ENCODE data around the gene PREP. TPM values are rescaled to one million over a fixed set of nuclear protein-coding genes. Genes with fewer than 3 reads are reported as not detected.

PREP gene
- total RNA-seq, 1 donor from 2014 or later, result 52.9 TPM

DNA sequence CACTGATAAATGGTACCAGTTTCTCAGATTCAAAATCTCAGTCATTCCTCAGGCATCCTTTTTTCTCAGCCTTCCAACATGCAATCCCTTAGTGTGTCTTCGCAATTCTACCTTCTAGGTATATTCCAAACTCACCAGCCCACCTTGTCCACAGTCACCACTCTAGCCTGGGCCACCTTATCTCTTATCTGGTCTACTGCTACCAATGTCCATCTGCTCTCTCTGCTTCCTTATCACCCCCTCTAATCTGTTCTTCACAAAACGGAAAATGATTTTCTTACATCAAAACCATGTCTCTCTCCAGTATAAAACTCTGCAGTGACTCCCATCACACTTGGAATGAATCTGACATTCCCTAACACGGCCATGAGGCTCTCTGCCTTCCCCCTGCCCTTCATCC lies 91.9 kb downstream of the PREP start:
- H3K36me3 Mint-ChIP-seq (ENCODE audit: low read depth), result peaks cover 29% of the 10 kb centered on the region
- no peaks in the 10 kb centered on the region for H3K9me3 Mint-ChIP-seq
- no peak overlapping the region for H3K4me3 Mint-ChIP-seq (ENCODE audit: low read depth)

GRCh38 chr6:105310371-105310770 lies 92.5 kb downstream of the PREP start:
- no peak overlapping the region for H3K27ac Mint-ChIP-seq
- H3K9me3 Mint-ChIP-seq, result no peaks in the 10 kb centered on the region
- H3K36me3 Mint-ChIP-seq (ENCODE audit: low read depth), result peaks cover 25% of the 10 kb centered on the region
- no peak overlapping the region for H3K4me3 Mint-ChIP-seq (ENCODE audit: low read depth)
- no peak for DNase-seq (ENCODE audit: low spot score)
- H3K27me3 Mint-ChIP-seq (ENCODE audit: low read depth), result no peaks in the 10 kb centered on the region
- intact Hi-C loops (cut with micrococcal nuclease), result no loop called here
- H3K4me1 Mint-ChIP-seq (ENCODE audit: low read depth), result no peaks in the 10 kb centered on the region

More for the DNA sequence above, 91.9 kb downstream of the PREP start:
- no peaks in the 10 kb centered on the region for H3K4me1 Mint-ChIP-seq (ENCODE audit: low read depth)
- no peak overlapping the region for H3K27ac Mint-ChIP-seq
- intact Hi-C loops (cut with micrococcal nuclease), result no loop called here
- no peak for DNase-seq (ENCODE audit: low spot score)
- H3K27me3 Mint-ChIP-seq (ENCODE audit: low read depth), result no peaks in the 10 kb centered on the region

DNA sequence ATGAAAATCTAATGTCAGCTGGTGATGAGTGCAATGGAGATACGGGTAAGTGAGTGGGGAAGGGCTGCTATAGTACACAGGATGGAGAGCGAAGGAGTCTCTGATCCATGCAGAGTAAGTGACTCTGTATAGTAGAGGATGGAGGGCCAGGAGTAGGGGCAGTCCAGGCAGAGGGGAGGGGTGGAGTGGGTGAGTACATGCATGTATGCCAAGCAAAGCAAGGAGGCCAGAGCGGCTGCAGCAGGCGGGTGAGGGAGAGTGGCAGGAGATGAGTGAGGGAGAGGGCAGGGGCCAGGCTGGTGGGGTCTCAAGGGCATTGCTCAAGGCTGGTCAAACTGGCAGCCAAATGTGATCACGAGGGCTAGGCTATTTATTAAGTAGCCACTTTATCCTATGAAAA lies 94.0 kb downstream of the PREP start:
- Mint-ChIP-seq H3K36me3 (ENCODE audit: low read depth) (peaks cover 19% of the 10 kb centered on the region), H3K9me3 (no peaks in the 10 kb centered on the region), H3K4me3 (ENCODE audit: low read depth) (no peak overlapping the region), H3K4me1 (ENCODE audit: low read depth) (no peaks in the 10 kb centered on the region), H3K27me3 (ENCODE audit: low read depth) (no peaks in the 10 kb centered on the region), H3K27ac (no peak overlapping the region)
- DNase-seq (ENCODE audit: low spot score), result no peak
- intact Hi-C loops (cut with micrococcal nuclease), result no loop called here

DNA sequence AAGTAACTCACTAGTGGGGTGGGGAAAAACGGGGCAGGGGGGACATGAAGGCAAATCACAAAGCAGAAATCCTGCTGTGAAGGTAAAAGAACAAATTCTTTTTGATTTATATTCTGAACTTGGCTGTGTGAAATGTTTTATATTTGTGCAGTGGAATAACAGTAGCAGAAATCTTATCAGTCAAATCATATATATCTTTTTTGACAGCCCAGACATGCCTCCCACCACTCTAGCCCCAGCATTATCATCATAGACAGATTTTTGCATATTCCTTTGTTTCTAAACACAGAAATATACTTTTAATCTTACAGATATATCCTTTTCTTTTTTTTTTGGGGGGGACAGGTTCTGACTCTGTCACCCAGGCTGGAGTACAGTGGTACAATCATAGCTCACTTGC lies 97.4 kb downstream of the PREP start:
- DNase-seq (ENCODE audit: low spot score), result no peak
- intact Hi-C loops (cut with micrococcal nuclease), result no loop called here
- Mint-ChIP-seq H3K9me3 (no peaks in the 10 kb centered on the region), H3K27me3 (ENCODE audit: low read depth) (no peaks in the 10 kb centered on the region), H3K27ac (no peak overlapping the region), H3K36me3 (ENCODE audit: low read depth) (peaks cover 21% of the 10 kb centered on the region), H3K4me3 (ENCODE audit: low read depth) (no peak overlapping the region), H3K4me1 (ENCODE audit: low read depth) (no peaks in the 10 kb centered on the region)

DNA sequence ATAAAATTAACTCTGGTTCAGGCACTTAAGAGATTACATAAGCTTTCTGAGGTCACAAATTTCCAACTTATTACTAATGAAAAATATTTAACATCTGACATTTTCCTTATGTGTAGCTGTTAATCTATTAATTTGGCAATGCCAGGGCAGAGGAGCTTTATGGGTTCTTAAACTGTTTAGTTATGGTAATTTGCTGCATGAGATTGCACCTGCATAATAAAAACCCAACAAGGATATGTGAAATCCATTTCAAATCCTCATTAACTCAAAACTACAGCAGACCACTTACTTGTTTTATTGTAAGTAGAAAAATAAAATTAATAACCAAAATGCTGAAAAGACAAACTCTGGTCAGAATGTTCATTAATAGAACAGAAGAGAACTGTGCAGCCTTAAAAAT lies 98.1 kb downstream of the PREP start:
- H3K4me1 Mint-ChIP-seq (ENCODE audit: low read depth), result no peaks in the 10 kb centered on the region
- no peaks in the 10 kb centered on the region for H3K9me3 Mint-ChIP-seq
- no peak overlapping the region for H3K4me3 Mint-ChIP-seq (ENCODE audit: low read depth)
- H3K36me3 Mint-ChIP-seq (ENCODE audit: low read depth), result peaks cover 21% of the 10 kb centered on the region
- intact Hi-C loops (cut with micrococcal nuclease), result no loop called here
- H3K27me3 Mint-ChIP-seq (ENCODE audit: low read depth), result no peaks in the 10 kb centered on the region
- no peak overlapping the region for H3K27ac Mint-ChIP-seq
- no peak for DNase-seq (ENCODE audit: low spot score)

DNA sequence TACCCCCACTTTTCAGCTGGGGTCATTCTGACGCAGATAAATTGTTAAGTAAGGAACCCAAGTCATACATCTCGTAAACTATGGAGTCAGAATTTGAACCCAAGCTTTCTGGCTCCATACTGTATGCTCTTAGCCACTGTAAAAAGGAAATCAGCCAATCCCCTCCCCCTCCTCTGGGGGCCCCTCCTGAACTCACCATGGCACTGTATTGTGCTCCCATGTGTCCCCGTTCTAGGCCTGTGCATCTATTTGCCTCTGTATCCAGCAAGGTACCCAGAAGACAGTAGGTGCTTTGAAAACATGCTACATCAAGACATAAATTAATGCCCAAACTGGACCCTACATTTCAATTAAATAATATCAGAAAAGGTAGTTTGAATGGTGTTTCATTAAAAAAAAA lies 98.5 kb downstream of the PREP start:
- peaks cover 21% of the 10 kb centered on the region for H3K36me3 Mint-ChIP-seq (ENCODE audit: low read depth)
- H3K9me3 Mint-ChIP-seq, result no peaks in the 10 kb centered on the region
- no peaks in the 10 kb centered on the region for H3K4me1 Mint-ChIP-seq (ENCODE audit: low read depth)
- H3K4me3 Mint-ChIP-seq (ENCODE audit: low read depth), result no peak overlapping the region
- no peak for DNase-seq (ENCODE audit: low spot score)
- no peaks in the 10 kb centered on the region for H3K27me3 Mint-ChIP-seq (ENCODE audit: low read depth)
- H3K27ac Mint-ChIP-seq, result no peak overlapping the region
- intact Hi-C loops (cut with micrococcal nuclease), result no loop called here

DNA sequence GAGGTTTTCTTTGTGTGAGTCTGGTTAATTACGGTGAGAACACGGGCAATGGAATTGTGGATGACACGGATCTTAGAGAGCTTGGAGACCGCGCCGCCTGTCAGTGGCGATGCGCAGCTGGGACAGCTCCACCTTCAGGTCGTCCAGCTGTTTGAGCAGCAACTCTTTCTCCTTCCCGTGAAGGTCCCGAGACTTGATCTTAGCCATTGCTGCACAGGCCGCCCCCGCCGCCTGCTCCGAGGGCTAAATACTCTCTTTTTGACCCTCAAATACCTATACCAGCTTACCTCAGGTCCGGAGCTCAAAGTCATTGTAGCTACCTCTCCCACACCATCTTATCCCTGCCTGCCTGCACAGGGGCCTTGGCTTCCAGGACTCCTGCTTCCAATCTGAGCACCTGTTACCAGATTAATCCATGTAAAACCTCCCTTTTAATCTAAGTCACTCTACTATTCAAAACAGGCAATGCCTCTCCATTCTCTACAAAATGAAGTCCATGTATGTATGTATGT lies 100.2 kb downstream of the PREP start:
- H3K4me1 Mint-ChIP-seq (ENCODE audit: low read depth), result no peaks in the 10 kb centered on the region
- intact Hi-C loops (cut with micrococcal nuclease), result no loop called here
- H3K9me3 Mint-ChIP-seq, result no peaks in the 10 kb centered on the region
- no peak overlapping the region for H3K4me3 Mint-ChIP-seq (ENCODE audit: low read depth)
- H3K36me3 Mint-ChIP-seq (ENCODE audit: low read depth), result peaks cover 15% of the 10 kb centered on the region
- no peak overlapping the region for H3K27ac Mint-ChIP-seq
- no peaks in the 10 kb centered on the region for H3K27me3 Mint-ChIP-seq (ENCODE audit: low read depth)
- no peak for DNase-seq (ENCODE audit: low spot score)

DNA sequence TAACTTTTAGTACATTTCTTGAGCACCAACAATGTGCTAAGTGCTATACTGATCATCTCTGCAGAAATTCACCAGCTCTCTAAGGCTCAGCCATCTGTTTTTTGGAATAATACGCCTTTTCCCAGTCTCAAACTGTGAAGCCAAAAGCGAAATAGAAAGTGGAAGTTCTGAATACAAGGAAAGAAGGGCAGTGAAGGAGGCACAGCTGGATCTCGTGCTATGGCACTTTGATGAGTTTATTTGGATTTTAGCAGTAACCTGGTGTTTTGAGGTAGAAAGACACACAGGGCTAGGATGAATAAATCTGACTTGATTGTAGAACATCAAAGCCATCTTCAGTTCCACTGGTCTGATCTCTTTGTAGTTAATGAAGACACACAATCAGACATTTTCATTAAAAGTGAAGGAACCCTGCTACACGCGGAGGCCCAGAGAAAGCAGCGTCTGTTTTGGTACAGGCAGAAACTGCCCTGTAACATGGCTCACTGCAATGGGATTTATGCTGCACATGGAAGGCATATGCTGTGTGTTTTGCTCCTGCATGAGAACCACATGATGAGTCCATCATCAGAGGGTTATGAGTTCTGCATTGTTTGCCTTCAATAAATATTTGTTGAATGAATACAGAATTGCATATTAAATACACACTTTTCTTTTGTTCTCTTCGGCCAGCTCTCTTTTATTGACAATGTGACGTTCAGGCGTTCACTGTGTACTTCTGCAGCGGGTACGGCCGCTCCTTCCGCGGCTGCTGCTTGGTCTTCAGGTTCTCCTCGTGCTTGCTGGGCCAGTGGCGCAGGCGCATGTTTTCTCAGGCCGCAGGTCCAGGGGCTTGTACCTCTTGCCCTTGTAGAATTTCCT lies 100.9 kb downstream of the PREP start:
- H3K4me3 Mint-ChIP-seq (ENCODE audit: low read depth), result no peak overlapping the region
- peaks cover 15% of the 10 kb centered on the region for H3K36me3 Mint-ChIP-seq (ENCODE audit: low read depth)
- no peak for DNase-seq (ENCODE audit: low spot score)
- H3K9me3 Mint-ChIP-seq, result no peaks in the 10 kb centered on the region
- intact Hi-C loops (cut with micrococcal nuclease), result no loop called here
- no peaks in the 10 kb centered on the region for H3K27me3 Mint-ChIP-seq (ENCODE audit: low read depth)
- no peak overlapping the region for H3K27ac Mint-ChIP-seq
- no peaks in the 10 kb centered on the region for H3K4me1 Mint-ChIP-seq (ENCODE audit: low read depth)

- no peak overlapping the region for H3K27ac Mint-ChIP-seq
- H3K4me1 Mint-ChIP-seq (ENCODE audit: low read depth), result no peaks in the 10 kb centered on the region
- no peak overlapping the region for H3K4me3 Mint-ChIP-seq (ENCODE audit: low read depth)
- H3K9me3 Mint-ChIP-seq, result no peaks in the 10 kb centered on the region
- H3K36me3 Mint-ChIP-seq (ENCODE audit: low read depth), result peaks cover 15% of the 10 kb centered on the region
- DNase-seq (ENCODE audit: low spot score), result no peak
- intact Hi-C loops (cut with micrococcal nuclease), result no loop called here
- H3K27me3 Mint-ChIP-seq (ENCODE audit: low read depth), result no peaks in the 10 kb centered on the region
Measured at GRCh38 chr6:105301072-105301503, 101.8 kb downstream of the PREP start.

- H3K36me3 Mint-ChIP-seq (ENCODE audit: low read depth), result peaks cover 13% of the 10 kb centered on the region
- intact Hi-C loops (cut with micrococcal nuclease), result no loop called here
- H3K27ac Mint-ChIP-seq, result no peak overlapping the region
- H3K27me3 Mint-ChIP-seq (ENCODE audit: low read depth), result no peaks in the 10 kb centered on the region
- H3K4me3 Mint-ChIP-seq (ENCODE audit: low read depth), result no peak overlapping the region
- no peaks in the 10 kb centered on the region for H3K9me3 Mint-ChIP-seq
- no peaks in the 10 kb centered on the region for H3K4me1 Mint-ChIP-seq (ENCODE audit: low read depth)
- DNase-seq (ENCODE audit: low spot score), result no peak
Measured at GRCh38 chr6:105300090-105300489, 102.8 kb downstream of the PREP start.

GRCh38 chr6:105294129-105294528 lies 108.8 kb downstream of the PREP start:
- H3K27me3 Mint-ChIP-seq (ENCODE audit: low read depth), result no peaks in the 10 kb centered on the region
- H3K36me3 Mint-ChIP-seq (ENCODE audit: low read depth), result peaks cover 14% of the 10 kb centered on the region
- DNase-seq (ENCODE audit: low spot score), result no peak
- no peak overlapping the region for H3K27ac Mint-ChIP-seq
- peaks cover 8% of the 10 kb centered on the region for H3K4me1 Mint-ChIP-seq (ENCODE audit: low read depth)
- intact Hi-C loops (cut with micrococcal nuclease), result no loop called here
- H3K9me3 Mint-ChIP-seq, result no peaks in the 10 kb centered on the region
- no peak overlapping the region for H3K4me3 Mint-ChIP-seq (ENCODE audit: low read depth)

GRCh38 chr6:105292689-105293339 lies 110.1 kb downstream of the PREP start:
- Mint-ChIP-seq H3K9me3 (no peaks in the 10 kb centered on the region), H3K27me3 (ENCODE audit: low read depth) (no peaks in the 10 kb centered on the region), H3K4me1 (ENCODE audit: low read depth) (peaks cover 8% of the 10 kb centered on the region), H3K27ac (peak overlapping the region; percentile 30), H3K36me3 (ENCODE audit: low read depth) (peaks cover 19% of the 10 kb centered on the region), H3K4me3 (ENCODE audit: low read depth) (no peak overlapping the region)
- no peak for DNase-seq (ENCODE audit: low spot score)
- intact Hi-C loops (cut with micrococcal nuclease), result no loop called here

DNA sequence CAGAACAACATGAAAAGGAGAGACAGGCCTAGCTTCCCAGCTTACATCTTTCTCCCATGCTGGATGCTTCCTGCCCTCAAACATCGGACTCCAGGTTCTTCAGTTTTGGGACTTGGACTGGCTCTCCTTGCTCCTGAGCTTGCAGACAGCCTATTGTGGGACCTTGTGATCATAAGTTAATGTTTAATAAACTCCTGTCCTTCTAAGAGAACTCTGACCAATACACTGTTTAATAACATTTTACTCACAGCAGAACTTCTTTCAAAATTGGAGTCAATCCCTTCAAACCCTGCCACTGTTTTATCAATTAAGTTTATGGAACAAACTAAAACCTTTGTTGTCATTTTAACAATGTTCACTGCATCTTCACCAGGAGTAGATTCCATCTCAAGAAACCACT lies 111.4 kb downstream of the PREP start:
- H3K36me3 Mint-ChIP-seq (ENCODE audit: low read depth), result peaks cover 26% of the 10 kb centered on the region
- no peak overlapping the region for H3K4me3 Mint-ChIP-seq (ENCODE audit: low read depth)
- H3K27ac Mint-ChIP-seq, result no peak overlapping the region
- DNase-seq (ENCODE audit: low spot score), result no peak
- intact Hi-C loops (cut with micrococcal nuclease), result no loop called here
- no peaks in the 10 kb centered on the region for H3K9me3 Mint-ChIP-seq
- no peaks in the 10 kb centered on the region for H3K27me3 Mint-ChIP-seq (ENCODE audit: low read depth)
- H3K4me1 Mint-ChIP-seq (ENCODE audit: low read depth), result peaks cover 8% of the 10 kb centered on the region
